Trophoblast cell (in vitro differentiated cells and primary cell): ENCODE data around the gene GNG12.

Experiments used
- DNase-seq, 2 donors: peaks; one replicate each; pipeline ENCODE4 v3.0.0-alpha.2; 2016
- H2AFZ ChIP-seq: 2 replicates; pipeline ENCODE4 v1.6.1; 2013; ENCODE audit warnings: low read length, moderate library complexity, mild to moderate bottlenecking; ENCODE audit not compliant: insufficient read depth, poor library complexity
- H2AK5ac ChIP-seq: 2 replicates; pipeline ENCODE4 v1.6.1; 2013; ENCODE audit warnings: mild to moderate bottlenecking, low read length
- H2BK120ac ChIP-seq: 2 replicates; pipeline ENCODE4 v1.6.1; 2013; ENCODE audit warnings: low read length, mild to moderate bottlenecking, moderate library complexity; ENCODE audit not compliant: insufficient read depth, poor library complexity
- H2BK12ac ChIP-seq: 2 replicates; pipeline ENCODE4 v1.6.1; 2013; ENCODE audit warnings: mild to moderate bottlenecking, low read length, moderate library complexity
- H2BK5ac ChIP-seq: 2 replicates; pipeline ENCODE4 v1.6.1; 2013; ENCODE audit warnings: low read length, low read depth, moderate library complexity, mild to moderate bottlenecking; ENCODE audit not compliant: poor library complexity
- H3K14ac ChIP-seq: 2 replicates; pipeline ENCODE4 v1.6.1; 2013; ENCODE audit warnings: mild to moderate bottlenecking, low read length
- H3K18ac ChIP-seq: 2 replicates; pipeline ENCODE4 v1.6.1; 2013; ENCODE audit warnings: mild to moderate bottlenecking, low read length
- H3K23ac ChIP-seq: 2 replicates; pipeline ENCODE4 v1.6.1; 2013; ENCODE audit warnings: low read length
- H3K27ac ChIP-seq: 2 replicates; pipeline ENCODE4 v1.5.1; 2013; ENCODE audit warnings: low read depth, mild to moderate bottlenecking, inconsistent platforms, low read length, moderate library complexity
- H3K27me3 ChIP-seq: 2 replicates; pipeline ENCODE4 v1.6.1; 2013; ENCODE audit warnings: inconsistent platforms, mild to moderate bottlenecking, low read length, moderate library complexity; ENCODE audit not compliant: insufficient read depth
- H3K36me3 ChIP-seq, 2 experiments: 1 replicate in 1 of 2; 2 replicates in 1 of 2; pipeline ENCODE4 v1.6.1; 2013; ENCODE audit warnings: low read length in 2 of 2, mild to moderate bottlenecking in 2 of 2, moderate library complexity in 1 of 2; ENCODE audit not compliant: insufficient read depth in 2 of 2, control insufficient read depth in 1 of 2
- H3K4ac ChIP-seq: 2 replicates; pipeline ENCODE4 v1.6.1; 2013; ENCODE audit warnings: low read depth, mild to moderate bottlenecking, low read length, moderate library complexity
- H3K4me1 ChIP-seq, 2 experiments: 1 replicate in 1 of 2; 2 replicates in 1 of 2; pipeline ENCODE4 v1.6.1; 2013; ENCODE audit warnings: low read length in 2 of 2, mild to moderate bottlenecking in 2 of 2, moderate library complexity in 1 of 2; ENCODE audit not compliant: insufficient read depth in 2 of 2, control insufficient read depth in 1 of 2
- H3K4me2 ChIP-seq: 2 replicates; pipeline ENCODE4 v1.6.1; 2013; ENCODE audit warnings: inconsistent platforms, mild to moderate bottlenecking, low read length, moderate library complexity
- H3K4me3 ChIP-seq: 2 replicates; pipeline ENCODE4 v1.5.1; 2013; ENCODE audit warnings: mild to moderate bottlenecking, low read depth, low read length, inconsistent platforms
- H3K79me1 ChIP-seq: one replicate; pipeline ENCODE4 v1.6.1; 2013; ENCODE audit warnings: low read length
- H3K79me2 ChIP-seq: 2 replicates; pipeline ENCODE4 v1.6.1; 2013; ENCODE audit warnings: low read length, mild to moderate bottlenecking; ENCODE audit not compliant: control insufficient read depth, insufficient read depth, poor library complexity
- H3K9ac ChIP-seq: 2 replicates; pipeline ENCODE4 v1.6.1; 2013; ENCODE audit warnings: mild to moderate bottlenecking, low read length
- H3K9me3 ChIP-seq: 2 replicates; pipeline ENCODE4 v1.6.1; 2013; ENCODE audit warnings: low read depth, mild to moderate bottlenecking, control low read depth, inconsistent platforms, low read length; ENCODE audit not compliant: insufficient read depth
- H4K12ac ChIP-seq: 2 replicates; pipeline ENCODE4 v1.6.1; 2013; ENCODE audit warnings: low read depth, mild to moderate bottlenecking, low read length, moderate library complexity
- H4K8ac ChIP-seq: 2 replicates; pipeline ENCODE4 v1.6.1; 2013; ENCODE audit warnings: low read depth, mild to moderate bottlenecking, low read length, moderate library complexity
- H4K91ac ChIP-seq: one replicate; pipeline ENCODE4 v1.6.1; 2013; ENCODE audit warnings: low read depth, mild to moderate bottlenecking, low read length, moderate library complexity
- WGBS: extraction: QIAGEN DNeasy Blood & Tissue Kit; methylation state at CpG from one replicate; pipeline ENCODE4 v1.1.7; 2013; ENCODE audit warnings: missing lambda C conversion rate; ENCODE audit not compliant: insufficient read length, insufficient coverage; ENCODE audit errors: extremely low coverage; 5-methylcytosine and 5-hydroxymethylcytosine counted together

GNG12 gene

GRCh38 chr1:67818725-67819301 is 14.5 kb downstream of the GNG12 start:
- Histone ChIP-seq H4K8ac (no peak overlapping the region), H2AK5ac (no peak overlapping the region), H3K36me3 (no peaks in the 10 kb centered on the region), H3K4ac (no peak overlapping the region), H3K79me2 (no peaks in the 10 kb centered on the region), H3K9ac (no peak overlapping the region), H3K4me2 (no peak overlapping the region), H4K91ac (no peak overlapping the region), H3K14ac (no peak overlapping the region), H3K23ac (no peak overlapping the region), H2BK5ac (no peak overlapping the region), H3K9me3 (no peaks in the 10 kb centered on the region), H3K4me3 (no peak overlapping the region), H2AFZ (no peak overlapping the region), H3K79me1 (peaks cover 4% of the 10 kb centered on the region), H3K4me1 (peaks cover 3 to 8% of the 10 kb centered on the region in 2 experiments), H2BK120ac (no peak overlapping the region), H3K18ac (no peak overlapping the region), H3K27ac (no peak overlapping the region), H3K27me3 (no peaks in the 10 kb centered on the region), H4K12ac (no peak overlapping the region), H2BK12ac (no peak overlapping the region)
- peak; percentile 97 to 98 for DNase-seq
- no CpG with 5 or more reads among the region's 8 CpGs for WGBS

- peak in 1 of 2 donors; percentile 44 for DNase-seq
- H3K9me3 ChIP-seq, result no peaks in the 10 kb centered on the region
- H3K79me1 ChIP-seq, result peaks cover 4% of the 10 kb centered on the region
- H2BK120ac ChIP-seq, result no peak overlapping the region
- no CpG with 5 or more reads among the region's 1 CpG for WGBS
- H3K4ac ChIP-seq, result no peak overlapping the region
- no peak overlapping the region for H2AFZ ChIP-seq
- no peak overlapping the region for H3K18ac ChIP-seq
- H3K79me2 ChIP-seq, result no peaks in the 10 kb centered on the region
- peaks cover 3 to 8% of the 10 kb centered on the region in 2 experiments for H3K4me1 ChIP-seq
- no peaks in the 10 kb centered on the region for H3K27me3 ChIP-seq
- H3K4me3 ChIP-seq, result no peak overlapping the region
- H4K8ac ChIP-seq, result no peak overlapping the region
- H2AK5ac ChIP-seq, result no peak overlapping the region
- H3K27ac ChIP-seq, result no peak overlapping the region
- no peak overlapping the region for H4K91ac ChIP-seq
- no peak overlapping the region for H3K9ac ChIP-seq
- H3K36me3 ChIP-seq, result no peaks in the 10 kb centered on the region
- H2BK12ac ChIP-seq, result no peak overlapping the region
- H4K12ac ChIP-seq, result no peak overlapping the region
- no peak overlapping the region for H3K4me2 ChIP-seq
- no peak overlapping the region for H3K23ac ChIP-seq
- no peak overlapping the region for H2BK5ac ChIP-seq
- H3K14ac ChIP-seq, result no peak overlapping the region
Measured at GRCh38 chr1:67818162-67818561, 15.1 kb downstream of the GNG12 start.

GRCh38 chr1:67817319-67817718 is 15.9 kb downstream of the GNG12 start:
- Histone ChIP-seq H2BK120ac (no peak overlapping the region), H3K79me2 (no peaks in the 10 kb centered on the region), H4K91ac (no peak overlapping the region), H4K12ac (no peak overlapping the region), H3K36me3 (no peaks in the 10 kb centered on the region), H2BK5ac (no peak overlapping the region), H3K4me3 (no peak overlapping the region), H3K79me1 (peaks cover 4% of the 10 kb centered on the region), H3K4me2 (no peak overlapping the region), H3K4ac (no peak overlapping the region), H3K18ac (no peak overlapping the region), H2BK12ac (no peak overlapping the region), H3K23ac (no peak overlapping the region), H2AK5ac (no peak overlapping the region), H3K4me1 (peaks cover 3 to 8% of the 10 kb centered on the region in 2 experiments), H3K9ac (no peak overlapping the region), H2AFZ (no peak overlapping the region), H3K9me3 (no peaks in the 10 kb centered on the region), H4K8ac (no peak overlapping the region), H3K27ac (no peak overlapping the region), H3K27me3 (no peaks in the 10 kb centered on the region), H3K14ac (no peak overlapping the region)
- DNase-seq, result peak in 1 of 2 donors; percentile 7
- no CpG with 5 or more reads among the region's 1 CpG for WGBS

- Histone ChIP-seq H3K23ac (no peak overlapping the region), H3K4me1 (peaks cover 3 to 8% of the 10 kb centered on the region in 2 experiments), H3K18ac (peak overlapping the region; percentile 25), H3K79me2 (no peaks in the 10 kb centered on the region), H2AK5ac (peak overlapping the region; percentile 35), H4K91ac (peak overlapping the region; percentile 65), H2BK120ac (peak overlapping the region; percentile 8), H3K9me3 (no peaks in the 10 kb centered on the region), H4K12ac (no peak overlapping the region), H3K9ac (no peak overlapping the region), H3K79me1 (peaks cover 4% of the 10 kb centered on the region), H3K27me3 (no peaks in the 10 kb centered on the region), H3K14ac (no peak overlapping the region), H3K36me3 (no peaks in the 10 kb centered on the region), H3K4me3 (no peak overlapping the region), H3K27ac (no peak overlapping the region), H3K4ac (no peak overlapping the region), H4K8ac (peak overlapping the region; percentile 17), H3K4me2 (no peak overlapping the region), H2AFZ (no peak overlapping the region), H2BK12ac (peak overlapping the region; percentile 63), H2BK5ac (no peak overlapping the region)
- peak; percentile 25 to 33 for DNase-seq
- no CpG with 5 or more reads among the region's 6 CpGs for WGBS
Measured at GRCh38 chr1:67816506-67816905, 16.8 kb downstream of the GNG12 start.
